Measurements from ENCODE around the gene SPINT4. TPM values are rescaled to one million over a fixed set of nuclear protein-coding genes. Genes with fewer than 3 reads are reported as not detected.

Gene SPINT4
- total and polyA plus RNA-seq, 5 experiments from 2014 or later = not detected

GRCh38 chr20:45771182-45771759 lies 49.1 kb downstream of the SPINT4 start:
- H3K4me3 Mint-ChIP-seq = no peak overlapping the region
- H3K36me3 Mint-ChIP-seq = no peaks in the 10 kb centered on the region
- peaks cover 5 to 8% (median 6%) of the 10 kb centered on the region in 4 donors for H3K4me1 Mint-ChIP-seq
- DNase-seq (peak; percentile 60 to 85 (median 77)), ATAC-seq (peak; percentile 68 to 70)
- H3K27me3 Mint-ChIP-seq = peaks cover 5 to 40% (median 14%) of the 10 kb centered on the region in 5 donors
- POLR2A ChIA-PET = interaction anchor here (0.9 to 2.0 kb wide), 2 partner anchors 408 to 452 kb away, joined by 5 to 11 read pairs; partner anchors contain the start of gene SYS1
- no peaks in the 10 kb centered on the region for H3K9me3 Mint-ChIP-seq
- peak overlapping the region in 3 of 10 donors; percentile 11 to 53 (median 28) for H3K27ac Mint-ChIP-seq

GRCh38 chr20:45772693-45773092 lies 50.5 kb downstream of the SPINT4 start:
- Mint-ChIP-seq H3K27me3 (peaks cover 5 to 40% (median 14%) of the 10 kb centered on the region in 5 donors), H3K9me3 (no peaks in the 10 kb centered on the region), H3K27ac (peak overlapping the region in 1 of 10 donors; percentile 49), H3K4me1 (peaks cover 5 to 8% (median 6%) of the 10 kb centered on the region in 4 donors), H3K4me3 (no peak overlapping the region), H3K36me3 (no peaks in the 10 kb centered on the region)
- POLR2A ChIA-PET = no interaction called here
- DNase-seq (no peak), ATAC-seq (no peak)

- peak overlapping the region in 1 of 10 donors; percentile 34 for H3K27ac Mint-ChIP-seq
- no peak overlapping the region for H3K4me3 Mint-ChIP-seq
- H3K36me3 Mint-ChIP-seq = no peaks in the 10 kb centered on the region
- H3K4me1 Mint-ChIP-seq = peaks cover 5 to 8% (median 6%) of the 10 kb centered on the region in 4 donors
- POLR2A ChIA-PET = no interaction called here
- H3K27me3 Mint-ChIP-seq = peaks cover 5 to 40% (median 18%) of the 10 kb centered on the region in 5 donors
- DNase-seq = no peak
- no peaks in the 10 kb centered on the region for H3K9me3 Mint-ChIP-seq
- ATAC-seq = no peak
These were observed 52.8 kb downstream of the SPINT4 start for GRCh38 chr20:45774945-45775344.

- no peak for DNase-seq
- ATAC-seq = no peak
- peak overlapping the region in 1 of 10 donors; percentile 34 for H3K27ac Mint-ChIP-seq
- peaks cover 5 to 40% (median 18%) of the 10 kb centered on the region in 5 donors for H3K27me3 Mint-ChIP-seq
- H3K9me3 Mint-ChIP-seq = no peaks in the 10 kb centered on the region
- H3K36me3 Mint-ChIP-seq = no peaks in the 10 kb centered on the region
- POLR2A ChIA-PET = no interaction called here
- no peak overlapping the region for H3K4me3 Mint-ChIP-seq
- H3K4me1 Mint-ChIP-seq = peaks cover 5 to 8% (median 6%) of the 10 kb centered on the region in 4 donors
These were observed 53.3 kb downstream of the SPINT4 start for GRCh38 chr20:45775411-45775810.

Small RNA genes lying within 50 kb of the gene (microRNA-seq; reads per million reads assigned to microRNA genes)
- gene MIR3617 (ENCODE audit: borderline microRNAs expressed) = not detected

Other genes starting within 250 kb of the SPINT4 start
- not detected for gene SPINT3, start 206.7 kb upstream of the SPINT4 start, total RNA-seq
- not detected for gene SPINT3, start 206.7 kb upstream of the SPINT4 start, polyA plus RNA-seq
- not detected for gene WFDC6, start 182.9 kb upstream of the SPINT4 start, total RNA-seq
- gene WFDC6, start 182.9 kb upstream of the SPINT4 start, polyA plus RNA-seq = not detected
- gene EPPIN, start 174.9 kb upstream of the SPINT4 start, total RNA-seq = not detected
- gene EPPIN, start 174.9 kb upstream of the SPINT4 start, polyA plus RNA-seq = not detected
- not detected for gene WFDC8, start 143.1 kb upstream of the SPINT4 start, total RNA-seq
- gene WFDC8, start 143.1 kb upstream of the SPINT4 start, polyA plus RNA-seq = not detected
- gene WFDC10A, start 92.6 kb upstream of the SPINT4 start, total RNA-seq = not detected
- not detected for gene WFDC10A, start 92.6 kb upstream of the SPINT4 start, polyA plus RNA-seq
- not detected for gene WFDC9, start 91.1 kb upstream of the SPINT4 start, total RNA-seq
- gene WFDC9, start 91.1 kb upstream of the SPINT4 start, polyA plus RNA-seq = not detected
- gene WFDC11, start 52.1 kb upstream of the SPINT4 start, total RNA-seq = not detected
- gene WFDC11, start 52.1 kb upstream of the SPINT4 start, polyA plus RNA-seq = not detected
- not detected for gene WFDC13, start 20.3 kb upstream of the SPINT4 start, total RNA-seq
- not detected for gene WFDC13, start 20.3 kb upstream of the SPINT4 start, polyA plus RNA-seq
- gene WFDC10B, start 17.3 kb upstream of the SPINT4 start, total RNA-seq = not detected
- not detected for gene WFDC10B, start 17.3 kb upstream of the SPINT4 start, polyA plus RNA-seq
- gene WFDC3, start 69.5 kb downstream of the SPINT4 start, total RNA-seq = not detected
- under 1 TPM in 1 of 3 donors, not detected in 2; 0.73 TPM for gene WFDC3, start 69.5 kb downstream of the SPINT4 start, polyA plus RNA-seq
- 10 to 100 TPM; 18.5 to 26.3 TPM for gene DNTTIP1, start 69.6 kb downstream of the SPINT4 start, total RNA-seq
- 10 to 100 TPM; 26.3 to 41.2 (median 29.5) TPM for gene DNTTIP1, start 69.6 kb downstream of the SPINT4 start, polyA plus RNA-seq
- gene UBE2C, start 90.3 kb downstream of the SPINT4 start, total RNA-seq = under 1 TPM in 1 of 2 experiments, not detected in 1; 0.44 TPM
- gene UBE2C, start 90.3 kb downstream of the SPINT4 start, polyA plus RNA-seq = not detected
- under 1 TPM in 1 of 2 experiments, not detected in 1; 0.58 TPM for gene TNNC2, start 105.0 kb downstream of the SPINT4 start, total RNA-seq
- gene TNNC2, start 105.0 kb downstream of the SPINT4 start, polyA plus RNA-seq = under 1 TPM in 1 of 3 donors, not detected in 2; 0.53 TPM
- 1 to 10 TPM; 1.3 to 1.8 TPM for gene SNX21, start 111.5 kb downstream of the SPINT4 start, total RNA-seq
- gene SNX21, start 111.5 kb downstream of the SPINT4 start, polyA plus RNA-seq = 1 to 10 TPM in 2 of 3 donors, under 1 TPM in 1; 0.30 to 2.2 (median 1.4) TPM
- gene ACOT8, start 135.0 kb downstream of the SPINT4 start, total RNA-seq = 10 to 100 TPM; 29.6 to 33.3 TPM
- 10 to 100 TPM; 37.5 to 46.2 (median 38.4) TPM for gene ACOT8, start 135.0 kb downstream of the SPINT4 start, polyA plus RNA-seq
- gene ZSWIM3, start 135.3 kb downstream of the SPINT4 start, total RNA-seq = 1 to 10 TPM; 4.3 to 4.4 TPM
- gene ZSWIM3, start 135.3 kb downstream of the SPINT4 start, polyA plus RNA-seq = 1 to 10 TPM in 1 of 3 donors, under 1 TPM in 2; 0.35 to 2.1 (median 0.65) TPM
- 10 to 100 TPM; 16.5 to 17.6 TPM for gene ZSWIM1, start 158.9 kb downstream of the SPINT4 start, total RNA-seq
- gene ZSWIM1, start 158.9 kb downstream of the SPINT4 start, polyA plus RNA-seq = 1 to 10 TPM in 2 of 3 donors, under 1 TPM in 1; 0.96 to 9.8 (median 1.7) TPM
- 1 to 10 TPM; 4.1 to 4.8 TPM for gene SPATA25, start 165.3 kb downstream of the SPINT4 start, total RNA-seq
- gene SPATA25, start 165.3 kb downstream of the SPINT4 start, polyA plus RNA-seq = under 1 TPM in 2 of 3 donors, not detected in 1; 0.24 to 0.42 TPM
- 1 to 10 TPM; 5.0 to 5.9 TPM for gene NEURL2, start 168.9 kb downstream of the SPINT4 start, total RNA-seq
- 1 to 10 TPM in 2 of 3 donors, under 1 TPM in 1; 0.53 to 2.2 (median 1.8) TPM for gene NEURL2, start 168.9 kb downstream of the SPINT4 start, polyA plus RNA-seq
- 10 to 100 TPM; 79.1 to 82.7 TPM for gene CTSA, start 169.0 kb downstream of the SPINT4 start, total RNA-seq
- 100 to 1,000 TPM in 1 of 3 donors, 10 to 100 TPM in 2; 79.5 to 128 (median 90.5) TPM for gene CTSA, start 169.0 kb downstream of the SPINT4 start, polyA plus RNA-seq
- gene PLTP, start 189.8 kb downstream of the SPINT4 start, total RNA-seq = under 1 TPM in 1 of 2 experiments, not detected in 1; 0.27 TPM
- 1 to 10 TPM in 1 of 3 donors, under 1 TPM in 2; 0.18 to 2.2 (median 0.68) TPM for gene PLTP, start 189.8 kb downstream of the SPINT4 start, polyA plus RNA-seq
- 10 to 100 TPM; 77.7 to 83.3 TPM for gene PCIF1, start 212.3 kb downstream of the SPINT4 start, total RNA-seq
- 10 to 100 TPM; 60.8 to 94.2 (median 78.7) TPM for gene PCIF1, start 212.3 kb downstream of the SPINT4 start, polyA plus RNA-seq
- 10 to 100 TPM; 53.1 to 56.2 TPM for gene ZNF335, start 249.9 kb downstream of the SPINT4 start, total RNA-seq
- gene ZNF335, start 249.9 kb downstream of the SPINT4 start, polyA plus RNA-seq = 10 to 100 TPM in 1 of 3 donors, 1 to 10 TPM in 2; 6.4 to 13.2 (median 7.8) TPM